ENCODE measurements around the gene IL17RC. TPM values are rescaled to one million over a fixed set of nuclear protein-coding genes. Genes with fewer than 3 reads are reported as not detected.

IL17RC gene
- total RNA-seq, 1 experiment from 2014 or later, result 17.6 TPM

DNA sequence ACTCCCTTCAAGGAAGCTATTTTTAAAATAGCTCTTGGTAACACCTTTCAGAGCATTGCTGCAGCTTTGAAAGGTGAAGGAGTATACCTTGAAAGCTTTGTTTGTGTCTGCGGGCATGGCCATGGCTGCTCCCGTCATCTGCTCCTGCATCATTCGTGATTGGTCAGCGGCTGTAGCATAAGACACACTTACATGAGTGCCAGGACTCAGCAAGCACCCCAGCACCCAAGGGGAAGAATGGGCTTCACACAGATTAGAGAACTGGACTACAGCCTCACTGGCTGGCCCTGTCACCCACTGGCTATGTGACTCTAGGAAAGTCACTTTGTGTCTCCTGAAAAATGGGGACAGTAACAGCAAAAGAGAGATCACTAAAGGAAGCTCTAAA, 52.7 kb downstream of the IL17RC start:
- H3K4me3 ChIP-seq (replicated peaks in 1 of 2; ENCODE audit: low read depth in 1 of 2, low read length in 2 of 2), result no peak overlapping the region
- H4K20me1 ChIP-seq (ENCODE audit: insufficient read depth), result no peaks in the 10 kb centered on the region
- ATAC-seq, result no peak
- intact Hi-C loops (cut with micrococcal nuclease), result no loop called here
- H3K4me1 ChIP-seq (ENCODE audit: control insufficient read depth in 1 of 2, insufficient read depth in 2 of 2, low read length in 2 of 2), result no peaks in the 10 kb centered on the region
- ChIA-PET RAD21 (ENCODE audit: low non-redundant PET in 1 of 2, low total read pairs in 2 of 2, uncharacterized antibody in 2 of 2, unreplicated experiment in 2 of 2) (no interaction called here), CTCF (no interaction called here), POLR2A (no interaction called here)
- no peak overlapping the region for H2AFZ ChIP-seq (ENCODE audit: low read depth, low read length, poor library complexity, severe bottlenecking)
- no peak overlapping the region for H3K4me2 ChIP-seq (ENCODE audit: low read length)
- no peaks in the 10 kb centered on the region for H3K9me3 ChIP-seq (ENCODE audit: control insufficient read depth in 1 of 2, insufficient read depth in 1 of 2, low read depth in 1 of 2, low read length in 2 of 2)
- no TSS peak for BruUV-seq (replicated peaks)
- 0 out of 2 replicates have a peak, but pooled peaks cover 4% of the 10 kb centered on the region for H3K9me2 ChIP-seq (ENCODE audit: insufficient read depth)
- no peak overlapping the region for H3K9ac ChIP-seq (ENCODE audit: low read length)
- no peaks in the 10 kb centered on the region for H3K27me3 ChIP-seq (ENCODE audit: insufficient read depth, low read length)
- H3K79me2 ChIP-seq (ENCODE audit: insufficient read depth, low read length), result no peaks in the 10 kb centered on the region
- H3K36me3 ChIP-seq (ENCODE audit: control insufficient read depth in 1 of 2, insufficient read depth in 2 of 2, low read length in 2 of 2), result peaks cover 13 to 34% of the 10 kb centered on the region in 2 experiments
- no peak overlapping the region for H3K27ac ChIP-seq (ENCODE audit: low read depth, low read length)
- TF ChIP-seq RAD21 (IDR thresholded peaks at IDR 0.05; ENCODE audit: low read depth) (no peak), EZH2 (IDR thresholded peaks at IDR 0.05) (no peak), POLR2AphosphoS5 (IDR thresholded peaks at IDR 0.05; ENCODE audit: low read depth, low read length) (no peak), POLR2A (IDR thresholded peaks at IDR 0.05; ENCODE audit: borderline replicate concordance, extremely low read depth, insufficient read depth, insufficient read length) (no peak), ZFX (IDR thresholded peaks at IDR 0.05) (no peak), SIN3A (IDR thresholded peaks at IDR 0.05; ENCODE audit: low read depth) (no peak), TCF7L2 (IDR thresholded peaks at IDR 0.05; ENCODE audit: borderline replicate concordance, extremely low read depth, insufficient read depth, insufficient read length) (no peak), SP1 (IDR thresholded peaks at IDR 0.05; ENCODE audit: low read depth) (no peak), ZNF274 (IDR thresholded peaks at IDR 0.05; ENCODE audit: low read depth, low read length) (no peak), MAX (IDR thresholded peaks at IDR 0.05) (no peak), CTCF (IDR thresholded peaks at IDR 0.05 in 2 of 3, conservative IDR thresholded peaks at IDR 0.05 in 1 of 3; ENCODE audit: borderline replicate concordance in 1 of 3, insufficient read depth in 1 of 3, low read depth in 2 of 3, low read length in 2 of 3) (no peak), EZH2phosphoT487 (IDR thresholded peaks at IDR 0.05; ENCODE audit: borderline replicate concordance) (no peak), FOSL1 (IDR thresholded peaks at IDR 0.05; ENCODE audit: low read depth) (no peak), SRF (IDR thresholded peaks at IDR 0.05; ENCODE audit: low read depth) (no peak), YY1 (IDR thresholded peaks at IDR 0.05; ENCODE audit: extremely low read depth, insufficient replicate concordance, low read depth, low read length) (no peak), JUND (IDR thresholded peaks at IDR 0.05) (no peak)
- TF ChIP-seq, protein P1, sequence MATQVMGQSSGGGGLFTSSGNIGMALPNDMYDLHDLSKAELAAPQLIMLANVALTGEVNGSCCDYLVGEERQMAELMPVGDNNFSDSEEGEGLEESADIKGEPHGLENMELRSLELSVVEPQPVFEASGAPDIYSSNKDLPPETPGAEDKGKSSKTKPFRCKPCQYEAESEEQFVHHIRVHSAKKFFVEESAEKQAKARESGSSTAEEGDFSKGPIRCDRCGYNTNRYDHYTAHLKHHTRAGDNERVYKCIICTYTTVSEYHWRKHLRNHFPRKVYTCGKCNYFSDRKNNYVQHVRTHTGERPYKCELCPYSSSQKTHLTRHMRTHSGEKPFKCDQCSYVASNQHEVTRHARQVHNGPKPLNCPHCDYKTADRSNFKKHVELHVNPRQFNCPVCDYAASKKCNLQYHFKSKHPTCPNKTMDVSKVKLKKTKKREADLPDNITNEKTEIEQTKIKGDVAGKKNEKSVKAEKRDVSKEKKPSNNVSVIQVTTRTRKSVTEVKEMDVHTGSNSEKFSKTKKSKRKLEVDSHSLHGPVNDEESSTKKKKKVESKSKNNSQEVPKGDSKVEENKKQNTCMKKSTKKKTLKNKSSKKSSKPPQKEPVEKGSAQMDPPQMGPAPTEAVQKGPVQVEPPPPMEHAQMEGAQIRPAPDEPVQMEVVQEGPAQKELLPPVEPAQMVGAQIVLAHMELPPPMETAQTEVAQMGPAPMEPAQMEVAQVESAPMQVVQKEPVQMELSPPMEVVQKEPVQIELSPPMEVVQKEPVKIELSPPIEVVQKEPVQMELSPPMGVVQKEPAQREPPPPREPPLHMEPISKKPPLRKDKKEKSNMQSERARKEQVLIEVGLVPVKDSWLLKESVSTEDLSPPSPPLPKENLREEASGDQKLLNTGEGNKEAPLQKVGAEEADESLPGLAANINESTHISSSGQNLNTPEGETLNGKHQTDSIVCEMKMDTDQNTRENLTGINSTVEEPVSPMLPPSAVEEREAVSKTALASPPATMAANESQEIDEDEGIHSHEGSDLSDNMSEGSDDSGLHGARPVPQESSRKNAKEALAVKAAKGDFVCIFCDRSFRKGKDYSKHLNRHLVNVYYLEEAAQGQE (IDR thresholded peaks at IDR 0.05; ENCODE audit: low read depth), result no peak
- TF ChIP-seq, protein P2, sequence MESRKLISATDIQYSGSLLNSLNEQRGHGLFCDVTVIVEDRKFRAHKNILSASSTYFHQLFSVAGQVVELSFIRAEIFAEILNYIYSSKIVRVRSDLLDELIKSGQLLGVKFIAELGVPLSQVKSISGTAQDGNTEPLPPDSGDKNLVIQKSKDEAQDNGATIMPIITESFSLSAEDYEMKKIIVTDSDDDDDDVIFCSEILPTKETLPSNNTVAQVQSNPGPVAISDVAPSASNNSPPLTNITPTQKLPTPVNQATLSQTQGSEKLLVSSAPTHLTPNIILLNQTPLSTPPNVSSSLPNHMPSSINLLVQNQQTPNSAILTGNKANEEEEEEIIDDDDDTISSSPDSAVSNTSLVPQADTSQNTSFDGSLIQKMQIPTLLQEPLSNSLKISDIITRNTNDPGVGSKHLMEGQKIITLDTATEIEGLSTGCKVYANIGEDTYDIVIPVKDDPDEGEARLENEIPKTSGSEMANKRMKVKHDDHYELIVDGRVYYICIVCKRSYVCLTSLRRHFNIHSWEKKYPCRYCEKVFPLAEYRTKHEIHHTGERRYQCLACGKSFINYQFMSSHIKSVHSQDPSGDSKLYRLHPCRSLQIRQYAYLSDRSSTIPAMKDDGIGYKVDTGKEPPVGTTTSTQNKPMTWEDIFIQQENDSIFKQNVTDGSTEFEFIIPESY (IDR thresholded peaks at IDR 0.05; ENCODE audit: extremely low read depth, insufficient replicate concordance, low read length), result no peak
- no peak for DNase-seq (ENCODE audit: low read depth, low spot score)
